ENCODE measurements around the gene C12orf43. TPM values are rescaled to one million over a fixed set of nuclear protein-coding genes. Genes with fewer than 3 reads are reported as not detected.

C12orf43 gene
- total RNA-seq, 4 donors from 2014 or later = 15.1 to 20.2 (median 17.7) TPM

- Histone ChIP-seq H3K36me3 (no peaks in the 10 kb centered on the region), H3K4me3 (no peak overlapping the region), H3K27ac (no peak overlapping the region), H3K27me3 (peaks cover 5% of the 10 kb centered on the region), H3K9me3 (no peaks in the 10 kb centered on the region), H3K4me1 (no peaks in the 10 kb centered on the region)
- no peak for ATAC-seq
- TF ChIP-seq EP300 (IDR thresholded peaks at IDR 0.05) (no peak), POLR2AphosphoS5 (IDR thresholded peaks at IDR 0.05) (no peak), POLR2A (IDR thresholded peaks at IDR 0.05) (no peak), CTCF (IDR thresholded peaks at IDR 0.05) (no peak)
Observed at GRCh38 chr12:120991965-120992364, 24.3 kb downstream of the C12orf43 start.

- WGBS, 2 donors (ENCODE audit: low coverage in 1 of 2) = 44 to 77% methylated on average over 1 to 2 of the region's 2 CpGs
- no peaks in the 10 kb centered on the region for H3K9me3 ChIP-seq
- peaks cover 4% of the 10 kb centered on the region for H3K27me3 ChIP-seq
- no peak for TF ChIP-seq POLR2AphosphoS5 (IDR thresholded peaks at IDR 0.05)
- TF ChIP-seq EP300 (IDR thresholded peaks at IDR 0.05) = no peak
- no peak for TF ChIP-seq POLR2A (IDR thresholded peaks at IDR 0.05)
- no peak for TF ChIP-seq CTCF (IDR thresholded peaks at IDR 0.05)
- no peaks in the 10 kb centered on the region for H3K4me1 ChIP-seq
- no peak overlapping the region for H3K4me3 ChIP-seq
- no peak overlapping the region for H3K27ac ChIP-seq
- no peaks in the 10 kb centered on the region for H3K36me3 ChIP-seq
- no peak for ATAC-seq
Observed at GRCh38 chr12:120990487-120991055, 25.7 kb downstream of the C12orf43 start.

- Histone ChIP-seq H3K27me3 (no peaks in the 10 kb centered on the region), H3K9me3 (no peaks in the 10 kb centered on the region), H3K4me3 (no peak overlapping the region), H3K36me3 (no peaks in the 10 kb centered on the region), H3K27ac (no peak overlapping the region), H3K4me1 (no peaks in the 10 kb centered on the region)
- WGBS, 2 donors (ENCODE audit: low coverage in 1 of 2) = 69 to 91% methylated on average over 2 to 3 of the region's 3 CpGs
- TF ChIP-seq EP300 (IDR thresholded peaks at IDR 0.05) (no peak), CTCF (IDR thresholded peaks at IDR 0.05) (no peak), POLR2A (IDR thresholded peaks at IDR 0.05) (no peak), POLR2AphosphoS5 (IDR thresholded peaks at IDR 0.05) (no peak)
- ATAC-seq = no peak
Observed at GRCh38 chr12:120989687-120990086, 26.6 kb downstream of the C12orf43 start.

- Histone ChIP-seq H3K36me3 (no peaks in the 10 kb centered on the region), H3K4me3 (no peak overlapping the region), H3K27ac (no peak overlapping the region), H3K4me1 (no peaks in the 10 kb centered on the region), H3K27me3 (no peaks in the 10 kb centered on the region), H3K9me3 (no peaks in the 10 kb centered on the region)
- no peak for ATAC-seq
- WGBS, 2 donors (ENCODE audit: low coverage in 1 of 2) = 93% methylated on average over 2 of the region's 17 CpGs; no CpG with 5 or more reads in 1 of the 2 donors
- no peak for TF ChIP-seq CTCF (IDR thresholded peaks at IDR 0.05)
- TF ChIP-seq POLR2A (IDR thresholded peaks at IDR 0.05) = no peak
- no peak for TF ChIP-seq EP300 (IDR thresholded peaks at IDR 0.05)
- TF ChIP-seq POLR2AphosphoS5 (IDR thresholded peaks at IDR 0.05) = no peak
Observed at GRCh38 chr12:120988658-120989057, 27.6 kb downstream of the C12orf43 start.

GRCh38 chr12:120988234-120988633 is 28.1 kb downstream of the C12orf43 start:
- Histone ChIP-seq H3K36me3 (no peaks in the 10 kb centered on the region), H3K4me3 (no peak overlapping the region), H3K27ac (no peak overlapping the region), H3K4me1 (no peaks in the 10 kb centered on the region), H3K9me3 (no peaks in the 10 kb centered on the region), H3K27me3 (no peaks in the 10 kb centered on the region)
- WGBS, 2 donors (ENCODE audit: low coverage in 1 of 2) = 87 to 88% methylated on average over 4 of the region's 4 CpGs
- TF ChIP-seq POLR2AphosphoS5 (IDR thresholded peaks at IDR 0.05) = no peak
- TF ChIP-seq CTCF (IDR thresholded peaks at IDR 0.05) = no peak
- no peak for TF ChIP-seq EP300 (IDR thresholded peaks at IDR 0.05)
- TF ChIP-seq POLR2A (IDR thresholded peaks at IDR 0.05) = no peak
- ATAC-seq = no peak
